NCI-H2227 (cell line): ENCODE results near the gene EMILIN2.
"Not testable (repeated sequence)": the region's sequence is repeated elsewhere in the genome, so short reads cannot be mapped to it uniquely, and the experiment has no call there.

Source experiments
- DNase-seq: peaks from one replicate; lab custom pipeline; 2025; ENCODE audit not compliant: unreplicated experiment; lab: John Stamatoyannopoulos, UW

The EMILIN2 gene

DNA sequence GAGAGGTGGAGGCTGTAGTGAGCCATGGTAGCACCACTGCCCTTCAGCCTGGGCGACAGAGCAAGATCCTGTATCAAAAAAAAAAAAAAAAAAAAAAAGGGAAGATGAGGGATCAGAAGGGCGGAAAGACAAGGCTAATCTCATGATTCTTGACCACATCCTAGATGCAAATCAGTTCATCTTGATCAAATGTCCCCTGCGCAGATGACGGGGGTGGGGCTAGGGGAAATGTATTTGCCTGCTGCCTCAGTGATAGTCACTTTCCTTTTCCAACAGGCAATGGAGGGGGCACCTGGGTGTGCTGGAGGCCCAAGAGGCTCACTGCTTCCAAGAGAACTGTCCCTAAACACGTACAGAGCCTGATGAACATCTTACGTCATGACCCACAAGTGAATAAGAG, 3.7 kb upstream of the EMILIN2 start:
- no peak for DNase-seq

- no peak for DNase-seq
These were observed 1.6 kb upstream of the EMILIN2 start for GRCh38 chr18:2845172-2845571.

GRCh38 chr18:2847317-2848246, 776 bp downstream of the EMILIN2 start:
- DNase-seq = no peak

GRCh38 chr18:2848247-2849246, 1.7 kb downstream of the EMILIN2 start:
- no peak for DNase-seq

DNA sequence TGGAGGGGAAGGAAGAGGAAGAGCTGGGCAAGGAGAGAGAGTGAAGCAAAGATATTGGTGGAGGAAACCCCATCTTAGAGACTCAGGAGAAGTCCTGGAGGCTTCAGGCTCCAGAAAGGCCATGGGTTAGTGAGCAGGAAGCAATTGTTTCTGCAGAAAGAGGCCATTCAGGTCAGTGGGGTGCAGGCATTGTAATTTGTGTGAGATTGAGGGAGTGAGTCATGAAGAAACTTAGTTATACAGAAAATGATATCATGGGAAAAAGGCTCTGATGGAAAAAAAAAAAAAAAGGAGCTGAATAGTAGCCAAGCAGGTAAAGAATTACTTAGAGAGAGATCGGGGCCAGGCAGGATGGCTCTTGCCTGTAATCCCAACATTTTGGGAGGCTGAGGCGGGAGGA, 4.0 kb downstream of the EMILIN2 start:
- DNase-seq = no peak

GRCh38 chr18:2851771-2852170, 5.0 kb downstream of the EMILIN2 start:
- no peak for DNase-seq

- DNase-seq = not testable (repeated sequence)
These were observed 5.7 kb downstream of the EMILIN2 start for GRCh38 chr18:2852460-2852859.

GRCh38 chr18:2853173-2853925, 6.5 kb downstream of the EMILIN2 start:
- no peak for DNase-seq

DNA sequence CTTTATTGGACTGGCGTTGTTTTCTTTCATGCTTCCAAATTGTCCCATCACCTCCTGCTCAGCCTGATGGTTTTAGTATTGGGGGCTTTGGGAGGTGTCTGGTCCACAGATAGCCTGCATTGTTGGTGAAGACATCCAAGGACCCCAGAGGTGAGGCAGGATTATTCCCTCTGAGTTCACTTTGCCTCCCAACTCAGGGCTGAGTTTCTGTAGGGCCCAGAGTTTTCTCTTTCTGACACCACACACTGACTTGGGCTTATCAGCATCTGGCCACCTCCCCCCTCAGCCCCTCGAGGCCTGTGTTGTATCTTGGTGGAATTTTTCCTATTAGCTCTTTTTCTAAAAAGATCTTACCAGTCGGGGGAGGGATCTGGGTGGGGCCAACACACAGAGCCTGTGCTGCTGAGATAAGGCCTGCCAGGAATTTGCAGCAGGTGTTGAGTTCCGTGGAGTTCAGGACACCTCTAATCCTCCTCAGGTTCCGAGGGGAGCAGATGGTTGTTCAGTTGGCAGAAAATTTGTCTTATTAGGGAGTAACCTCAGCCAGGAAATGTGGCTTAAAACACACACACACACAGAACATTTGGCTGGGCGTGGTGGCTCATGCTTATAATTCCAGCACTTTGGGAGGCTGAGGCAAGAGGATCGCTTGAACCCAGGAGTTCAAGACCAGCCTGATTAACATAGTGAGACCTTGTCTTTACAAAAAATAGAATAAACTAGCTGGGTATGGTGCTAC, 7.3 kb downstream of the EMILIN2 start:
- DNase-seq = no peak

- no peak for DNase-seq
These were observed 8.1 kb downstream of the EMILIN2 start for GRCh38 chr18:2854875-2855274.

DNA sequence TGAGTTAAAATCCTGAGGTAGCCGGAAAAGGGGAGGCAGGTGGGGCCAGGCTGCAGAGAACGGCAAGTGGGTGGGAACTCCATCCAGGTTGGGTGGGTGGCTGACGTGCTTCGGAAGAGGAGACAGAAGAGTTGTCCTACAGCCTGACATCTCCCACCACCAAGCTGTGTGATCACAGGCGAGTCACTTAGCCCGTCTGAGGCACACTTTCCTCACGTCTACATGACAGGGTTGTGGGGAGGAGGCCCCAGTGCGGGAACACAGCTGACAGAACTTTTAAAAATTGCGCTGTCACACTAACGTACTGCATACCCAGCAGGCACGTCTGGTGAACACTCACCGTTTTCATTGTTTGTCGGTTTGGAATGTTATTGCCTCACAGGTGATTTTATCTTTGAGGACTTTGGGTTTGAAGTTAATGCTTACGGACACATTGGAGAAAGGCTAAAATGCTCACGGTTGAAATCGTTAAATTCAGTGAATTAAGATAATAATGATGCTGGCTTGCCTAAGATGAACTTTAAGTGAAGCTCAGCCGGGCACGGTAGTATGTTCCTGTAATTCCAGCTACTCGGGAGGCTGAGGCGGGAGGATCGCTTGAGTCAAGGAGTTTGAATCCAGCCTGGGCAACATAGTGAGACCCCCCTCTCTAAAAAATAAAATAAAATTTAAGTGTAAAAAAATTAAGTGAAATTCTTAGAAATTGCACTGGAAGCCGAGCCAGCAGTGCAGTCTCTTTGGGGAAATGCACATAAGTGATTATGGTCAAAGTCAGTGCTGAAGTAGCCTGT, 8.9 kb downstream of the EMILIN2 start:
- no peak for DNase-seq

DNA sequence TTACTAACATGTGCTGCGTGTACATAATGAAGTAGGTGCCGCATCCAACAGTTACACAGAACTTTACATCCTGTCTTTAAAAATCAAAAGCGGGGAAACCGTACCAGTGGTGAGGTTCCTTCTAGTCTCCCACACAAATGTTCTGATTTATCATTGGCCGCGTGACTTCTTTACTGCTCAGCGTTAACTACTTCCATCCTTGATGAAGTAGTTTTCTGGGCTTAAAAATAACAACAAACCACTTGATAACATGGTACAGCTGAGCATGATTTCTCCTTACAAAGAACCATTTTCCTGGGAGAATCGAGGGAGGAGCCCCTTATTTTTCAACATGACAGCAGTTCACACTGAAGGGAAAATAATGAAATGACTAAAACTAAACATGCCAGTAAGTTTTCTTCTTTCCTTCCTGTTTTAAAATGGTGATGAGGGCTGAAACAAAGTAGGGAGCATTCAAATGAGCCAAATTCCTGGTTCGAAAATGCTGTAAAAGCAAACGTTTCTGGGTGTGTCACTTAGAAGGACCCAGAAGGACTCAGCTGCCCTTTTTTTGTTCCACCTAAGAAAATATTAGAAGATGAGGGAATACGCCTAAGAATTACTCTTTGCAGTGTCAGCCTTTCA, 9.9 kb downstream of the EMILIN2 start:
- no peak for DNase-seq

GRCh38 chr18:2857491-2858131, 10.8 kb downstream of the EMILIN2 start:
- no peak for DNase-seq

DNA sequence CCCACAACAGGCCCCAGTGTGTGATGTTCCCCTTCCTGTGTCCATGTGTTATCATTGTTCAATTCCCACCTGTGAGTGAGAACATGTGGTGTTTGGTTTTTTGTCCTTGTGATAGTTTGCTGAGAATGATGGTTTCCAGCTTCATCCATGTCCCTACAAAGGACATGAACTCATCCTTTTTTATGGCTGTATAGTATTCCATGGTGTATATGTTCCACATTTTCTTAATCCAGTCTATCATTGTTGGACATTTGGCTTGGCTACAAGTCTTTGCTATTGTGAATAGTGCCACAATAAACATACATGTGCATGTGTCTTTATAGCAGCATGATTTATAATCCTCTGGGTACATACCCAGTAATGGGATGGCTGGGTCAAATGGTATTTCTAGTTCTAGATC, 13.6 kb downstream of the EMILIN2 start:
- DNase-seq = not testable (repeated sequence)

DNA sequence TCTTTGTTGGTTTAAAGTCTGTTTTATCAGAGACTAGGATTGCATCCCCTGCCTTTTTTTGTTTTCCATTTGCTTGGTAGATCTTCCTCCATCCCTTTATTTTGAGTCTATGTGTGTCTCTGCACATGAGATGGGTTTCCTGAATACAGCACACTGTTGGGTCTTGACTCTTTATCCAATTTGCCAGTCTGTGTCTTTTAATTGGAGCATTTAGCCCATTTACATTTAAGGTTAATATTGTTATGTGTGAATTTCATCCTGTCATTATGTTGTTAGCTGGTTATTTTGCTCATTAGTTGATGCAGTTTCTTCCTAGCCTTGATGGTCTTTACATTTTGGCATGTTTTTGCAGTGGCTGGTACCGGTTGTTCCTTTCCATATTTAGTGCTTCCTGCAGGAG, 17.2 kb downstream of the EMILIN2 start:
- DNase-seq = not testable (repeated sequence)

- DNase-seq = not testable (repeated sequence)
These were observed 19.7 kb downstream of the EMILIN2 start for GRCh38 chr18:2866465-2866864.

DNA sequence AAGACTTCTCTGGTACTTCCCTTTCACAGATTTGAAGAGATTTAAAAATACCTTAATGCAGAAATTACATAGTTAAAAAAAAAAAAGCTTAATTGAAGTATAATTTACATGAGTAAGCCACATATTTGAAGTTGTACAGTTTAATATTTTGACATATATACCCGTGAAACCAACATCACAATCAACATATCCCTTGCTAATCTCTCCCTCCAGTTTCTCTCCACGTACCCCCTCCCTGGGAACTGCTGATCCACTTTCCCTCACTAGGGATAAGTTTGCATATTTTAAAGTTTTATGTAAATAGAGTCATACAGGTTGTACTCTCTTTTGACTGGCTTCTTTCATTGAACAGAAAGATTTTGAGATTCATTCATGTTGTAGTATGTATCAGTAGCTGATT, 22.4 kb downstream of the EMILIN2 start:
- no peak for DNase-seq

- DNase-seq = no peak
These were observed 24.4 kb downstream of the EMILIN2 start for GRCh38 chr18:2871111-2871720.
